Liver (tissue), 9 donors: ENCODE results near the gene HK2. TPM values are rescaled to one million over a fixed set of nuclear protein-coding genes. Genes with fewer than 3 reads are reported as not detected.

Experiments used
- DNase-seq: peaks from one replicate; pipeline ENCODE4 v3.0.0-alpha.2; 2017; ENCODE audit warnings: low spot score
- H3K27ac ChIP-seq, 2 donors: one replicate each; pipeline ENCODE4 v1.7.0; 2013; ENCODE audit warnings: inconsistent platforms in 2 of 2, low read length in 2 of 2, control low read depth in 1 of 2, low read depth in 1 of 2, mild to moderate bottlenecking in 1 of 2
- H3K27me3 ChIP-seq, 4 donors: one replicate each; pipeline versions ENCODE4 v1.6.1 to v1.7.0; 2013; ENCODE audit warnings: low read length in 3 of 4, inconsistent platforms in 1 of 4, mild to moderate bottlenecking in 1 of 4, moderate library complexity in 1 of 4; ENCODE audit not compliant: control insufficient read depth in 4 of 4, insufficient read depth in 4 of 4
- H3K36me3 ChIP-seq, 4 donors: one replicate each; pipeline versions ENCODE4 v1.6.1 to v1.7.0; 2013; ENCODE audit warnings: low read length in 3 of 4, mild to moderate bottlenecking in 3 of 4, low read depth in 1 of 4, moderate library complexity in 1 of 4; ENCODE audit not compliant: control insufficient read depth in 4 of 4, insufficient read depth in 3 of 4
- H3K4me1 ChIP-seq, 4 donors: one replicate each; pipeline versions ENCODE4 v1.6.1 to v1.7.0; 2013; ENCODE audit warnings: low read length in 3 of 4, mild to moderate bottlenecking in 3 of 4, moderate library complexity in 1 of 4; ENCODE audit not compliant: control insufficient read depth in 4 of 4, insufficient read depth in 4 of 4
- H3K4me3 ChIP-seq, 3 donors: one replicate each; pipeline versions ENCODE4 v1.6.1 to v1.7.0; 2013; ENCODE audit warnings: low read length in 3 of 3, control low read depth in 1 of 3, low read depth in 1 of 3, mild to moderate bottlenecking in 1 of 3
- H3K9ac ChIP-seq, 2 donors: one replicate each; pipeline ENCODE4 v1.7.0; 2013; ENCODE audit warnings: low read length in 2 of 2, mild to moderate bottlenecking in 2 of 2, moderate library complexity in 2 of 2, control low read depth in 1 of 2, low read depth in 1 of 2
- H3K9me3 ChIP-seq, 4 donors: one replicate each; pipeline versions ENCODE4 v1.6.1 to v1.7.0; 2013; ENCODE audit warnings: low read length in 3 of 4; ENCODE audit not compliant: control insufficient read depth in 4 of 4
- CTCF ChIP-seq: fragments of 150-350 bp; IDR thresholded peaks from 2 replicates; pipeline ENCODE4 v1.5.1; 2017; ENCODE audit warnings: improper control_type of control experiment, low read depth, low read length; ENCODE audit not compliant: missing input control
- FOXA1 ChIP-seq: IDR thresholded peaks from 2 replicates; pipeline ENCODE4 v1.6.1; 2016; ENCODE audit warnings: antibody characterized with exemption
- FOXA2 ChIP-seq: IDR thresholded peaks from 2 replicates; pipeline ENCODE4 v1.6.1; 2016; ENCODE audit warnings: antibody characterized with exemption
- GABPA ChIP-seq, 2 donors: IDR thresholded peaks in 1 of 2; conservative IDR thresholded peaks in 1 of 2; 2 replicates each; pipeline ENCODE4 v1.6.1; 2016; ENCODE audit warnings: antibody characterized with exemption in 2 of 2, mild to moderate bottlenecking in 1 of 2, moderate library complexity in 1 of 2
- HNF4G ChIP-seq: IDR thresholded peaks from 2 replicates; pipeline ENCODE4 v1.6.1; 2016; ENCODE audit warnings: antibody characterized with exemption
- JUND ChIP-seq, 2 donors: IDR thresholded peaks; 2 replicates each; pipeline ENCODE4 v1.6.1; 2016; ENCODE audit warnings: antibody characterized with exemption in 2 of 2
- MAX ChIP-seq: IDR thresholded peaks from 2 replicates; pipeline ENCODE4 v1.6.1; 2016; ENCODE audit warnings: antibody characterized with exemption
- RAD21 ChIP-seq, 2 donors: IDR thresholded peaks; 2 replicates each; pipeline ENCODE4 v1.6.1; 2016; ENCODE audit warnings: antibody characterized with exemption in 2 of 2, mild to moderate bottlenecking in 2 of 2
- RXRA ChIP-seq, 2 donors: IDR thresholded peaks; 2 replicates each; pipeline ENCODE4 v1.6.1; 2017 to 2018; ENCODE audit warnings: antibody characterized with exemption in 2 of 2, mild to moderate bottlenecking in 1 of 2
- SP1 ChIP-seq: IDR thresholded peaks from 2 replicates; pipeline ENCODE4 v1.6.1; 2018; ENCODE audit warnings: antibody characterized with exemption, mild to moderate bottlenecking
- TAF1 ChIP-seq: conservative IDR thresholded peaks from 2 replicates; pipeline ENCODE4 v1.6.1; 2016; ENCODE audit warnings: antibody characterized with exemption, mild to moderate bottlenecking
- YY1 ChIP-seq: IDR thresholded peaks from 2 replicates; pipeline ENCODE4 v1.6.1; 2016; ENCODE audit warnings: antibody characterized with exemption, mild to moderate bottlenecking
- WGBS: extraction: QIAGEN DNeasy Blood & Tissue Kit; methylation state at CpG from one replicate; pipeline ENCODE4 v1.1.7; 2013; 5-methylcytosine and 5-hydroxymethylcytosine counted together
- polyA plus RNA-seq, 2 donors: library from polyadenylated mRNA; stranded (reverse) in 1 of 2; unstranded in 1 of 2; fragments of 200-250 nt in 1 of 2; fragments of >200 nt in 1 of 2; fragmentation: Nextera tagmentation in 1 of 2; extraction: Ambion mirVana in 1 of 2; gene quantifications; one replicate each; pipeline versions ENCODE4 v1.2.1 to v1.2.3, GENCODE V29; 2013 to 2015
- total RNA-seq, 2 donors: library from RNA; depleted of rRNA; stranded (reverse); fragments of >200 nt; gene quantifications; one replicate each; pipeline ENCODE4 v1.2.3, GENCODE V29; 2014
- TF ChIP-seq, protein P1 (sequence below): IDR thresholded peaks from 2 replicates; pipeline ENCODE4 v1.6.1; 2016; ENCODE audit warnings: antibody characterized with exemption
- TF ChIP-seq, protein P2 (sequence below): IDR thresholded peaks from 2 replicates; pipeline ENCODE4 v1.6.1; 2016; ENCODE audit warnings: antibody characterized with exemption
- donor health status: healthy.
- donor health status: healthy.
- donor health status: healthy.
- donor health status: healthy.
- donor health status: healthy.

HK2 gene
- total and polyA plus RNA-seq, 4 donors: 0.21 to 3.5 (median 1.0) TPM

DNA sequence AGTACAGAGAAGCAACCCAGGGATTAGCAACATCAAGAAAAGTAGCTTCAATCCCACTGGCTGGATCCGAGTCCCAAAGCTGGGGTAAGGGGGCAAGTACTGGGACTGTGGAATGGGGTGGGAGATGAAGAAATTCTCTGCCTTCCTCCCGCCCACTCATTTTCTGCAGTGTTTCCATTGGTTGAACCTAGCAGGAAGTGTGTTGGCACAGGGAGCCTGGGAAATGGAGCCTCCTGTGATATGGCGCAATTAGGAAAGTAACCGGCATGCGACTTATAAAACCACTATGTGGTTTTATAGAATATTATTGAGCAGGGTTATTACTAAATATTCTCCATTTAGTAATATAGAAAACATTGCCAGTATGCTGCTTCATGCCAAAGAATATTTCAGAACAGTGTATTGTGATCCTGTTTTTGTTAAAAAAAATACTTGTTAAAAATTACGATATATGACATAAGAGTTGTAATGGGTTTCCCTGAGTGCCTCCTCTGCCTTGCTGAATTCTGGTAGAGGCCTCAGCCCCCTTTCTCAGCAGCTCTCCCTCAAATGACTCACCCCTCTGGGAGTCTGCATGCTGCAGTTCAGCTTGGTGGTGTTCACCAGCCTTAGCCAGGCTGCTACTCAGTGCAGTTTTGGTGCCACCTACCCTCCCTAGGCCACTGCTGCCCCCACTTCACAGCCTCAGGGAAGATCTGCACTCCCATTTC is 60.5 kb downstream of the HK2 start:
- Histone ChIP-seq H3K9ac (no peak overlapping the region), H3K4me3 (no peak overlapping the region), H3K4me1 (no peaks in the 10 kb centered on the region), H3K27me3 (no peaks in the 10 kb centered on the region), H3K27ac (no peak overlapping the region), H3K36me3 (no peaks in the 10 kb centered on the region), H3K9me3 (no peaks in the 10 kb centered on the region)
- DNase-seq: no peak
- WGBS: 93% methylated on average over 6 of the region's 6 CpGs
- no peak for TF ChIP-seq YY1
- TF ChIP-seq JUND (IDR thresholded peaks at IDR 0.05): no peak
- no peak for TF ChIP-seq RAD21 (IDR thresholded peaks at IDR 0.05)
- TF ChIP-seq SP1: no peak
- no peak for TF ChIP-seq FOXA2
- TF ChIP-seq MAX: no peak
- TF ChIP-seq, protein P1, sequence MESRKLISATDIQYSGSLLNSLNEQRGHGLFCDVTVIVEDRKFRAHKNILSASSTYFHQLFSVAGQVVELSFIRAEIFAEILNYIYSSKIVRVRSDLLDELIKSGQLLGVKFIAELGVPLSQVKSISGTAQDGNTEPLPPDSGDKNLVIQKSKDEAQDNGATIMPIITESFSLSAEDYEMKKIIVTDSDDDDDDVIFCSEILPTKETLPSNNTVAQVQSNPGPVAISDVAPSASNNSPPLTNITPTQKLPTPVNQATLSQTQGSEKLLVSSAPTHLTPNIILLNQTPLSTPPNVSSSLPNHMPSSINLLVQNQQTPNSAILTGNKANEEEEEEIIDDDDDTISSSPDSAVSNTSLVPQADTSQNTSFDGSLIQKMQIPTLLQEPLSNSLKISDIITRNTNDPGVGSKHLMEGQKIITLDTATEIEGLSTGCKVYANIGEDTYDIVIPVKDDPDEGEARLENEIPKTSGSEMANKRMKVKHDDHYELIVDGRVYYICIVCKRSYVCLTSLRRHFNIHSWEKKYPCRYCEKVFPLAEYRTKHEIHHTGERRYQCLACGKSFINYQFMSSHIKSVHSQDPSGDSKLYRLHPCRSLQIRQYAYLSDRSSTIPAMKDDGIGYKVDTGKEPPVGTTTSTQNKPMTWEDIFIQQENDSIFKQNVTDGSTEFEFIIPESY: no peak
- TF ChIP-seq GABPA (IDR thresholded peaks at IDR 0.05 in 1 of 2, conservative IDR thresholded peaks at IDR 0.05 in 1 of 2): no peak
- TF ChIP-seq, protein P2, sequence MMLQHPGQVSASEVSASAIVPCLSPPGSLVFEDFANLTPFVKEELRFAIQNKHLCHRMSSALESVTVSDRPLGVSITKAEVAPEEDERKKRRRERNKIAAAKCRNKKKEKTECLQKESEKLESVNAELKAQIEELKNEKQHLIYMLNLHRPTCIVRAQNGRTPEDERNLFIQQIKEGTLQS: no peak
- no peak for TF ChIP-seq RXRA (IDR thresholded peaks at IDR 0.05)
- TF ChIP-seq CTCF: no peak

GRCh38 chr2:74895001-74895400 is 61.1 kb downstream of the HK2 start:
- Histone ChIP-seq H3K36me3 (no peaks in the 10 kb centered on the region), H3K27ac (no peak overlapping the region), H3K9me3 (no peaks in the 10 kb centered on the region), H3K27me3 (no peaks in the 10 kb centered on the region), H3K4me3 (no peak overlapping the region), H3K4me1 (no peaks in the 10 kb centered on the region), H3K9ac (no peak overlapping the region)
- DNase-seq: no peak
- 67% methylated on average over 2 of the region's 2 CpGs for WGBS
- TF ChIP-seq HNF4G: no peak
- TF ChIP-seq SP1: no peak
- TF ChIP-seq JUND (IDR thresholded peaks at IDR 0.05): no peak
- TF ChIP-seq, protein P1: no peak
- no peak for TF ChIP-seq FOXA1
- TF ChIP-seq GABPA (IDR thresholded peaks at IDR 0.05 in 1 of 2, conservative IDR thresholded peaks at IDR 0.05 in 1 of 2): no peak
- TF ChIP-seq RAD21 (IDR thresholded peaks at IDR 0.05): no peak
- TF ChIP-seq TAF1: no peak
